ENCODE results near the gene FRMPD1.

DNA sequence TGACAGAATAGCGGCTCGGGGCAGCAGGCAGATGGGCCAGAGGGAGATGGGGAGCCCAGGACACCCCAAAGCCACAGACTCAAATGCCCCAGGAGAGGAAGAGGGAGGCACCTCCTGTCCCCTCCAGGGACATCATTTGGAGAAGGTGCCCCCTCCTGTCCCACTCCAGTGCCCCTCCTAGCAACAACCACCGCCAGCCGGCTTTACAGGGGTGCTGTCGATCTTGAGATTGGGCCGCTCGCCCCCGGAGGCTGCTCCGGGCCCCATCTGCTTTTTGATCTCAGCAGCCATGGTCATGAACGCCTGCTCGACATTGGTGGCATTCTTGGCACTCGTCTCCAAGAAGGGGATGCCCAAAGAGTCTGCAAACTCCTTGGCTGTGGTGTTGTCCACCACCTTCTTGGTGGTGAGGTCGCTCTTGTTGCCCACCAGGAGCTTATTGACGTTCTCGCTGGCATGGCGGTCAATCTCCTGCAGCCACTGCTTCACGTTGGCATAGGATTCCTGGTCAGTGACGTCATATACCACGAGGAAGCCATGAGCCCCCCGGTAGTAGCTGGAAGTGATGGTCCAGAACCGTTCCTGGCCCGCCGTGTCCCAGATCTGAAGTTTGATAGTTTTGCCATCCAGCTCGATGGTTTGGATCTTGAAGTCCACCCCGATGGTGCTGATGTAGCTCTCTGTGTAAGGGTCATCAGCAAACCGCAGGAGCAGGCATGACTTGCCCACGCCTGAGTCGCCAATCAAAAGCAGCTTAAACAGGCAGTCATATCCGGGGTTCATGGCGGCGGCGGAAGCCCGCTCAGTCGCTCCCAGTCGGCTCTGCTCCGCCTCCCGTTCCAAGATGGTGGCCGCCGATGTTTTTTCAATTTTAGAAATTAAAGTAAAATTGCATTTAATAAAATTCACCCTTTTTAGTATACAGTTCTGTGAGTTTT lies 14.0 kb upstream of the FRMPD1 start:
- TF ChIP-seq, protein P1, sequence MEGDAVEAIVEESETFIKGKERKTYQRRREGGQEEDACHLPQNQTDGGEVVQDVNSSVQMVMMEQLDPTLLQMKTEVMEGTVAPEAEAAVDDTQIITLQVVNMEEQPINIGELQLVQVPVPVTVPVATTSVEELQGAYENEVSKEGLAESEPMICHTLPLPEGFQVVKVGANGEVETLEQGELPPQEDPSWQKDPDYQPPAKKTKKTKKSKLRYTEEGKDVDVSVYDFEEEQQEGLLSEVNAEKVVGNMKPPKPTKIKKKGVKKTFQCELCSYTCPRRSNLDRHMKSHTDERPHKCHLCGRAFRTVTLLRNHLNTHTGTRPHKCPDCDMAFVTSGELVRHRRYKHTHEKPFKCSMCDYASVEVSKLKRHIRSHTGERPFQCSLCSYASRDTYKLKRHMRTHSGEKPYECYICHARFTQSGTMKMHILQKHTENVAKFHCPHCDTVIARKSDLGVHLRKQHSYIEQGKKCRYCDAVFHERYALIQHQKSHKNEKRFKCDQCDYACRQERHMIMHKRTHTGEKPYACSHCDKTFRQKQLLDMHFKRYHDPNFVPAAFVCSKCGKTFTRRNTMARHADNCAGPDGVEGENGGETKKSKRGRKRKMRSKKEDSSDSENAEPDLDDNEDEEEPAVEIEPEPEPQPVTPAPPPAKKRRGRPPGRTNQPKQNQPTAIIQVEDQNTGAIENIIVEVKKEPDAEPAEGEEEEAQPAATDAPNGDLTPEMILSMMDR (IDR thresholded peaks at IDR 0.05): no peak
- TF ChIP-seq EP300 (IDR thresholded peaks at IDR 0.05) (no peak), POLR2AphosphoS5 (IDR thresholded peaks at IDR 0.05) (no peak), POLR2A (IDR thresholded peaks at IDR 0.05) (no peak)
